Activated CD4-positive, alpha-beta T cell treated with anti-CD3 and anti-CD28 coated beads, Interleukin-2, Interleukin-6, amounts not matched to agents 100 ng/mL and 50 ng/mL, durations not matched to agents 16 hours and 8 hours (primary cell): ENCODE measurements around the gene DNAH9.

Experiments used
- DNase-seq: peaks from one replicate; pipeline ENCODE4 v3.0.0-alpha.2; 2020

Gene DNAH9

GRCh38 chr17:11671126-11671525 is 72.9 kb downstream of the DNAH9 start:
- DNase-seq, result no peak

- no peak for DNase-seq
Observed at GRCh38 chr17:11682646-11683045, 84.4 kb downstream of the DNAH9 start.

GRCh38 chr17:11690681-11691080 is 92.4 kb downstream of the DNAH9 start:
- no peak for DNase-seq

GRCh38 chr17:11692688-11693087 is 94.4 kb downstream of the DNAH9 start:
- no peak for DNase-seq

GRCh38 chr17:11693284-11693683 is 95.0 kb downstream of the DNAH9 start:
- DNase-seq, result no peak

GRCh38 chr17:11700668-11701067 is 102.4 kb downstream of the DNAH9 start:
- DNase-seq, result no peak

- no peak for DNase-seq
Observed at GRCh38 chr17:11701911-11702310, 103.6 kb downstream of the DNAH9 start.

GRCh38 chr17:11704041-11704440 is 105.8 kb downstream of the DNAH9 start:
- DNase-seq, result no peak

- no peak for DNase-seq
Observed at GRCh38 chr17:11705111-11705510, 106.8 kb downstream of the DNAH9 start.

GRCh38 chr17:11707586-11707985 is 109.3 kb downstream of the DNAH9 start:
- no peak for DNase-seq

- no peak for DNase-seq
Observed at GRCh38 chr17:11712456-11712855, 114.2 kb downstream of the DNAH9 start.

GRCh38 chr17:11719203-11719602 is 120.9 kb downstream of the DNAH9 start:
- DNase-seq, result no peak

GRCh38 chr17:11719856-11720255 is 121.6 kb downstream of the DNAH9 start:
- no peak for DNase-seq

- DNase-seq, result no peak
Observed at GRCh38 chr17:11720816-11721215, 122.5 kb downstream of the DNAH9 start.

GRCh38 chr17:11730747-11731146 is 132.5 kb downstream of the DNAH9 start:
- no peak for DNase-seq

- DNase-seq, result no peak
Observed at GRCh38 chr17:11736613-11737312, 138.5 kb downstream of the DNAH9 start.

GRCh38 chr17:11737313-11737679 is 139.0 kb downstream of the DNAH9 start:
- DNase-seq, result no peak

- no peak for DNase-seq
Observed at GRCh38 chr17:11738151-11738550, 139.9 kb downstream of the DNAH9 start.

GRCh38 chr17:11739351-11739750 is 141.1 kb downstream of the DNAH9 start:
- DNase-seq, result no peak

GRCh38 chr17:11739848-11740247 is 141.6 kb downstream of the DNAH9 start:
- DNase-seq, result no peak

- DNase-seq, result no peak
Observed at GRCh38 chr17:11742886-11743285, 144.6 kb downstream of the DNAH9 start.

GRCh38 chr17:11744696-11745095 is 146.4 kb downstream of the DNAH9 start:
- DNase-seq, result no peak

- DNase-seq, result no peak
Observed at GRCh38 chr17:11747441-11747840, 149.2 kb downstream of the DNAH9 start.

GRCh38 chr17:11757815-11758214 is 159.5 kb downstream of the DNAH9 start:
- DNase-seq, result no peak

GRCh38 chr17:11768106-11768505 is 169.8 kb downstream of the DNAH9 start:
- DNase-seq, result no peak
